Pons (tissue), 1 donor: Measurements from ENCODE around the gene NTS.
A peak's percentile ranks its signal among the peaks of the same experiment; 100 is the strongest.

ENCODE experiments used
- DNase-seq: peaks from one replicate; pipeline ENCODE4 v3.0.0-alpha.2; 2016; ENCODE audit warnings: low spot score

The NTS gene, protein sequence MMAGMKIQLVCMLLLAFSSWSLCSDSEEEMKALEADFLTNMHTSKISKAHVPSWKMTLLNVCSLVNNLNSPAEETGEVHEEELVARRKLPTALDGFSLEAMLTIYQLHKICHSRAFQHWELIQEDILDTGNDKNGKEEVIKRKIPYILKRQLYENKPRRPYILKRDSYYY

DNA sequence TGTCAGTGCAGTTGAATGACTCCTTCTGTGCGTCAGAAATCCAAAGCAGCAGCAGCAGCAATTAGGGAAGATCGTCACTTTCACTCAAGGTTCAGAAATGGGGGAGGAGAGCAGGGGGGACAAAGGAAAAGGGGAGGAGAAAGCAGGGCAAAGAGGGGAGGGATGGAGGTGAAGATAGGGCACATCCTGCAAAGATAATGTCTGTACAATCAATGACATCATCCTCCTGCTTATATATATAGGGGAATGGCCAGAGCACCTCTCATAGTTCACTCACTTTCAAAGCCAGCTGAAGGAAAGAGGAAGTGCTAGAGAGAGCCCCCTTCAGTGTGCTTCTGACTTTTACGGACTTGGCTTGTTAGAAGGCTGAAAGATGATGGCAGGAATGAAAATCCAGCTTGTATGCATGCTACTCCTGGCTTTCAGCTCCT lies at the start of gene NTS:
TSS of gene NTS (plus strand) at position 265 of the 431 bp plus-strand sequence. CDS start at position 374, 109 bp downstream.
- no peak for DNase-seq

DNA sequence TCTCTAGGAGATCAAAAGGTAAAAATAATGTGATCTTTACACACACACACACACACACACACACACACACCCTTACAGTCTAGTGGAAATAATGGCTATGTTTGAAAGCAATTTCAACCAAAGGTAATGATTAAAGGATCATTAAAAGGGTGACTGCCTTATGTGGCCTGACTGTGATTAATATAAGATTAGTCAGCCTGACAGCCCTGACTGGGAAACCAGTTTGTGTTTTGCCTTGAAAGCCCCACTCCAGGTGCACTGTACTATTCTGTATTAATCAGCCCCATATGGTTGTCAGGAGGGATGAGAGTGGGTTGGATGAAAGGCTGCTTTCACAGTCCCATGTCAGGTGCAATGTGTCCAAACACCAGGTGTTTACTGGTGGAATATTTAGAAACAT lies 48.3 kb upstream of the NTS start:
- no peak for DNase-seq

GRCh38 chr12:85828576-85828975 lies 45.5 kb upstream of the NTS start:
- DNase-seq: no peak

DNA sequence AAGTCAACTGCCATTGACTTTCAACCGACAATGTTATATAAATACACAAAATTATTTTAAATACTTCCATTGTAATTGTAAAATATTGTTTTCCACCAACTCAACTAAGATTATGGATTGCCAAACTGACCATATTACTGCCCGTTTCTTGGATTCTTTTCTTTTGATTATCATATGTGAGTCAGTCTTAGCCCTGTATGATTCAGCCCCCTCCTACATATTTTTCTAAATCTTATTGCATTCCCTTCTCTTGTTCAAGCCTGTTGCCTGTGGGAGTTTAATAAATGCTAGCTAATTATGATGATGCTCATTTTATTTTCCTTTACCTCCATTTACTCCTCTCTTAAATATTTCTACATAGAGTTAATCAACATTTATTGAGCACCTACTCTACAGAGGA lies 44.7 kb upstream of the NTS start:
- no peak for DNase-seq

DNA sequence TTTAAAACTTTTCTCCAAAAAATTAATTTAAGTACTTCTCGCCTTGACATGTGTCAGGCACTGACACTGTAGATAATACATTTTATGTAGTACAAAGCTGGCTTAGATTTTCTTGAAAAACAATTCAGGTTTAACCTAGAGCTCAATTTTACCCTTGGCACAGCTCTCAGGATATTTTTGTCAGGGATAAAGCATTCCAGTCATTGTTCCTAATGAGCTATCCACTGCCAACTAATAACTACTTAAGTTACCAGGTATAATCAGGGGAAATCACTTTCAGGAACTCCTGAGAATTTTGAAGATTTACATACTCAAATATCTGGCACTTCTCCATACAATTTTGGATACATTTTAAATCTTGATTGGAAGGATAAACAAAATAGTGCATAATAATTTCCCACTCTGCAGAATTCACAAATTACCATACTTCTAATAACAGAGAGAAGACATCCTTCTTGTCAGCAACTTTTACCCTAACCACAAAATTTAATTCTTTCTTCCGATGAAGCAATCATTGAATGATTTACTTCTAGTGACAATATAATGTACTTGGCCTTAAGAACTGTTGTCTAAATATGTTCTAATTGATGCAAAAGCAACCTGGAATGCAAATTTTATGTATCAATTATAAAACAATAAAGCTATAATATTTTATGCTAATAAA lies 42.6 kb upstream of the NTS start:
- DNase-seq: no peak

DNA sequence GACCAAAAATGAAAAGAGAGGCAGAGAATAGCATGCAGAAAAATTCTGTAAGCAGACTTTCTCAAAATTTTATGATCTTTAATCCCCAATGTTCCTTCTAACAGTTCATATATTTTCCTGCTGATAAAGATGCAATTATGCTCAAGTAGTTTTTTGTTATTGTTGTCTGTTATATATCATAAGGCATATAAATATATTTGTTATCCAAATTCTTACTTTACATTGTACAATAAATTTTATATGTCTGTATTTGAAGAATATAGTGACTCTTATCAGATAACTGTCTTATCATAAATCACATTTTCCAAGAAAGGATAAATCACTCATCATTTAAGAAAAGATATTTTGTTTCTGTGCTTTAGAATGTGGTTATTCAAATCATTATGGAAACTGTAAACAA lies 40.5 kb upstream of the NTS start:
- no peak for DNase-seq

DNA sequence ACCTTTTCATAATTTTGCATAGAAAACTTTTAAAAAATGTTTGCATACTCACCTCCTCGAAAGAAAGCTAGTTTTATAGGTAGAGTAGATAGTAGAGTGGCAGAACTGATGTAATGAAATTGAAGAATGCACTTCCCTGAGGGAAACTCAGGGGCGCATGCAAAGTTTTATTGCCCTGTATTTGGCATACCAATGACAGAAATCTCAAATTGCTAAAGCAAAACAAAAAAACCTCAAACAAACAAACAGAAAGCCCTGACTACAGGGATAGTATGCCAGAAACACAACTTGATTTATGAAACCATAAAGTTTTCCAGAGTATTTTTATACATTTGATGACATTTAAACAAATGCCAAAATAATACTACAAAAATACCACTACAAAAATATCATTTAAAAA lies 39.7 kb upstream of the NTS start:
- no peak for DNase-seq

DNA sequence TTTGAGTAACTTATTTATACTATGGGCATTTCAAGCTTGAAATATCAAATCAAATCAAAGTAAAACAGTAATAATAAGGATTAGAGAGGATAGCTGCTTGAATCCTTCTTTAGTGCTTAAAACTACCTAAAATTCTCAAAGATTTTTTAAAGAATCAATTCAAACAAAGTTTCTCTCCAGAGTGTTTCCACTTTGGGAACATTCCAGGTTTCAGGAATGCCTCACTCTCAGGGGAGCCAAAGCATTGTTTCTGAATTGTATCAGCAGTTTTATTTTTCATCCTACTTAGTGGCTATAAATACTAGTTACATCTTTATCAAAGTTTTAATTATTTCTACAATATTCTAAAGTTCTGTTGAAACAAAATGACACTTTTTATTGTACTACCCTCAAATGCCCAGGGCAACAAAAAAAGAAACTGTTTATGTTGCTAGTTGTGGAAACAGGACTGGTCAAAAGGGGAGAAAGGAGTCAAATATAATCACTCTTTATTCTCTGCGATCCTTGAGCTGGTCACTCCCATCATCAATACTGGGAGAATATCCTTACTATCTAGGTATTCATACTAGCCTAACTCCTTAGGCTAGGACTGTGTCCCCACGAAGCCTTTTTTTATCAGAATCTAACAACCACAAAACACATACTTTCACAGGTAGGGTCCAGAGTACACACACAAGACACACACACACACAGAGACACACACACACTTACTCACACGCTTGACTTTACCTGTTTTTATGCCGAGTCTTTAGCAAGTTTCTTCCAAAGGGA lies 38.5 kb upstream of the NTS start:
- peak; percentile 11 for DNase-seq

GRCh38 chr12:85836197-85837090 lies 37.7 kb upstream of the NTS start, which contains the start of gene RASSF9:
RASSF9 (minus strand) TSS chr12:85836409; CDS start chr12:85836201, 208 bp downstream.
- DNase-seq: peak; percentile 18

DNA sequence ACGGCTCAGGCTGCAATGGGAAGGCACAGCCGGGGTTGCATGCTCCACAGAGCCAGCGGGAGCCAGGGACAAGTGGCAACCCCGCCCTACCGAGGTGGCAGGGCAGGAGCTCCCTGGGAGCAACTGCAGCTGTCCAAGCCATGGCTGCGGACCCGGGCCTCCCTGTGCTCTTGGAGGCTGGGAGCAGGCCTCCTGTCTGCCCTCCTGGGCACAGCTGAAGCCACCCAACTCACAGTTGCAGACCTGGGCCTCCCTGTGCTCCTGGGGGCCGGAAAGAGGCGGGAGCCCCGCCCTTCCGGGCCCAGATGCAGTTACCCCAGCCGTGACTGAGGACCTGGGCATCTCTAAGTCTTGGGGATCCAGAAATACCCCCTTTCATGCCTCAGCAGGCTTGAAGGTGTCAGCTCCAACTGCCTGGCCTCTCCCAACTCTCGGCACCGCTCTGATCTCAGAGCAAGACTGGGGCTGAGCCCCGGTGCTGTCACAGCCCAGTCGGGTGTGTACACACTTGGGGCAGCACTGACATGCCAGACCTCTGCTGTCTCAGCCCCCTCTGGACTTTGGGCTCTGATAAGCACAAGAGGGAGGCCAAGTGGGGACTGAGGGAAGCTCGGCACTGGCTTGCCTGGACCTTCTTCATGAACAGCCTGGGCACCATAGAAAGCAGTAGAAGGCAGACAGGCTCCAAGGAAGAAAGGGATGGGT lies 30.3 kb upstream of the NTS start:
- no peak for DNase-seq

DNA sequence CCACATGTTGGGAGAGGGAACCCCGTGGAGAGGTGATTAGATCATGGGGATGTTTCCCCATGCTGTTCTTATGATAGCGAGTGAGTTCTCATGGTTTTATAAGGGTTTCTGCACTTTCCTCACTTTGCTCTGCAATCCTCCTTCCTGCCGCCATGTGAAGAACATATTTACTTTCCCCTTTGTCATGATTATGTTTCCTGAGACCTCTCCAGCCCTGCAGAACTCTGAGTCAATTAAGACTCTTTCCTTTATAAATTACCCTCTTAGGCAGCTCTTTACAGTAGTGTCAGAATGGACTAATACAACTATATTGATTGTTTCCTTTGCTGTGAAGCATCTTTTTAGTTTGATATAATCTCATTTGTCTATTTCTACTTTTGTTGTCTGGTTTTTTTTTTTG lies 24.8 kb upstream of the NTS start:
- DNase-seq: no peak

GRCh38 chr12:85855305-85855704 lies 18.8 kb upstream of the NTS start:
- no peak for DNase-seq

GRCh38 chr12:85856966-85857365 lies 17.1 kb upstream of the NTS start:
- DNase-seq: no peak

GRCh38 chr12:85865890-85866289 lies 8.2 kb upstream of the NTS start:
- DNase-seq: no peak

- DNase-seq: peak; percentile 71
Observed at GRCh38 chr12:85866986-85867776, 6.9 kb upstream of the NTS start.

- peak; percentile 72 for DNase-seq
Observed at GRCh38 chr12:85872497-85873091, 1.5 kb upstream of the NTS start.

- no peak for DNase-seq
Observed at GRCh38 chr12:85877459-85877858, 3.4 kb downstream of the NTS start.

GRCh38 chr12:85883763-85884162 lies 9.7 kb downstream of the NTS start:
- no peak for DNase-seq

DNA sequence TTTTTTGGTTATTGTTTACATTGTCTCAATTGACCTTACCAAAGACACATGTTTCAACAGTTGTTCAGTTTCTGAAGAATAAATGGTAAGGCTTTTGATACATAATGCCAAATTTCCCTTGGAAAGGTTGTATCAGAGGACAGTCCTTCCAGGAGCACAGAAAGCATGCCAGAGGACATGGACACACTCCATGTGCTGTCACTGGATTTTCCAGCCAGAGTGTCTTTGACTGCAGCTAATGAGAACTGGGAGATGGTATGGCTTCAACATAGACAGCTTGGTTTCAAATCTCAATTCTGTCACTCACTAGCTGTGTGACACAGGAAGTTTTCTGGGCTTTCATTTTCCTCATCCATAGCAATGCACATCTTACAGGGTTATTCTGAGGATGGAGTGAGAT lies 20.6 kb downstream of the NTS start:
- DNase-seq: no peak

DNA sequence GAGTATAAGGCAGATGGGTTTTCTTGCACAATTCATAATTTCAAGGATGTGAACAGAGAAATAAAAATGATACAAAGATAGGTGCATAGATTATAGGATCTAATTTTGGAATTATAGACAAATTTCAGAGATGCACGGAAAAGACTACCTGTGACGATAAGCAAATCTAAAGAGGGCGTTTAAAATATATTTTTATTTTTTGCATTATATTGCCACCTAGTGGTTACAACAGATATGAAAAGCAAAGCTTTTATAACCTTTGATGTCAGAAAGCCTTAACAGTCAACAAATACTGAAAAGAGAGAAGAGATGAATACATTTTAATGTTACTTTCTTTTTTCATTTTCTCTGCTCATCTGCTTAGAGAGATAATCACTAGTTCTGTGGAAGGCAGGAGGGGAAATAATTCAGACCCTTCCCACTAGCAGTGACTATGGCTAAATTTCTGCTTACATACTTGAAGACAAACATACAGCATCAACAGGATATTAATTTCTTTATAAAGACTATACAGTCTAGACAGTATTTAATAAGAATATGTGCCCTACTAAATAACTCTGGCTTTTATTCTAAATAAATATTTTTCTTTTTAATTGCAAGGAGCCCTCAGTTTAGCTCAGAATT lies 46.3 kb downstream of the NTS start:
- DNase-seq: peak; percentile 40
